Duodenal mucosa (tissue), 2 donors: ENCODE measurements around the gene TGM6.
"Not testable (repeated sequence)": the region's sequence is repeated elsewhere in the genome, so short reads cannot be mapped to it uniquely, and the experiment has no call there.

Experiments
- H3K27ac ChIP-seq: one replicate; pipeline ENCODE4 v1.7.0; 2013; ENCODE audit warnings: low read depth, low read length
- H3K27me3 ChIP-seq, 2 donors: one replicate each; pipeline ENCODE4 v1.7.0; 2013; ENCODE audit warnings: low read length in 2 of 2, control low read depth in 1 of 2; ENCODE audit not compliant: insufficient read depth in 2 of 2, control insufficient read depth in 1 of 2
- H3K36me3 ChIP-seq, 2 donors: one replicate each; pipeline ENCODE4 v1.7.0; 2013; ENCODE audit warnings: low read length in 2 of 2, control low read depth in 1 of 2; ENCODE audit not compliant: insufficient read depth in 2 of 2, control insufficient read depth in 1 of 2
- H3K4me1 ChIP-seq, 2 donors: one replicate each; pipeline ENCODE4 v1.7.0; 2013; ENCODE audit warnings: low read length in 2 of 2, control low read depth in 1 of 2; ENCODE audit not compliant: insufficient read depth in 2 of 2, control insufficient read depth in 1 of 2
- H3K4me3 ChIP-seq, 2 donors: one replicate each; pipeline ENCODE4 v1.7.0; 2013; ENCODE audit warnings: low read length in 2 of 2, low read depth in 1 of 2
- H3K9ac ChIP-seq, 2 donors: one replicate each; pipeline ENCODE4 v1.7.0; 2013; ENCODE audit warnings: low read length in 2 of 2, low read depth in 1 of 2
- H3K9me3 ChIP-seq, 2 donors: one replicate each; pipeline ENCODE4 v1.7.0; 2013; ENCODE audit warnings: low read length in 2 of 2, control low read depth in 1 of 2; ENCODE audit not compliant: control insufficient read depth in 1 of 2

Gene TGM6

GRCh38 chr20:2407355-2407754 lies 26.7 kb downstream of the TGM6 start:
- not testable (repeated sequence) for H3K4me1 ChIP-seq, H3K27me3 ChIP-seq, H3K9me3 ChIP-seq, H3K27ac ChIP-seq, H3K4me3 ChIP-seq, H3K9ac ChIP-seq, H3K36me3 ChIP-seq

- no peak overlapping the region for H3K27ac ChIP-seq
- H3K36me3 ChIP-seq: no peaks in the 10 kb centered on the region
- H3K4me1 ChIP-seq: no peaks in the 10 kb centered on the region
- H3K9ac ChIP-seq: no peak overlapping the region
- H3K27me3 ChIP-seq: no peaks in the 10 kb centered on the region
- peaks cover 0 to 3% of the 10 kb centered on the region in 2 donors for H3K9me3 ChIP-seq
- no peak overlapping the region for H3K4me3 ChIP-seq
These were observed 27.4 kb downstream of the TGM6 start for GRCh38 chr20:2408111-2408510.

- no peaks in the 10 kb centered on the region for H3K9me3 ChIP-seq
- H3K4me3 ChIP-seq: no peak overlapping the region
- H3K27me3 ChIP-seq: no peaks in the 10 kb centered on the region
- no peak overlapping the region for H3K27ac ChIP-seq
- no peak overlapping the region for H3K9ac ChIP-seq
- H3K4me1 ChIP-seq: no peaks in the 10 kb centered on the region
- no peaks in the 10 kb centered on the region for H3K36me3 ChIP-seq
These were observed 36.0 kb downstream of the TGM6 start for GRCh38 chr20:2416541-2417212.

GRCh38 chr20:2417213-2417541 lies 36.5 kb downstream of the TGM6 start:
- no peak overlapping the region for H3K27ac ChIP-seq
- no peaks in the 10 kb centered on the region for H3K9me3 ChIP-seq
- no peaks in the 10 kb centered on the region for H3K4me1 ChIP-seq
- no peaks in the 10 kb centered on the region for H3K27me3 ChIP-seq
- no peak overlapping the region for H3K4me3 ChIP-seq
- no peaks in the 10 kb centered on the region for H3K36me3 ChIP-seq
- H3K9ac ChIP-seq: no peak overlapping the region

GRCh38 chr20:2418388-2418787 lies 37.7 kb downstream of the TGM6 start:
- H3K27me3 ChIP-seq: no peaks in the 10 kb centered on the region
- H3K4me3 ChIP-seq: no peak overlapping the region
- no peak overlapping the region for H3K9ac ChIP-seq
- H3K27ac ChIP-seq: no peak overlapping the region
- no peaks in the 10 kb centered on the region for H3K9me3 ChIP-seq
- no peaks in the 10 kb centered on the region for H3K4me1 ChIP-seq
- no peaks in the 10 kb centered on the region for H3K36me3 ChIP-seq

GRCh38 chr20:2420510-2420909 lies 39.8 kb downstream of the TGM6 start:
- Histone ChIP-seq H3K27ac (no peak overlapping the region), H3K4me1 (no peaks in the 10 kb centered on the region), H3K36me3 (no peaks in the 10 kb centered on the region), H3K9me3 (no peaks in the 10 kb centered on the region), H3K4me3 (no peak overlapping the region), H3K9ac (no peak overlapping the region), H3K27me3 (no peaks in the 10 kb centered on the region)

- Histone ChIP-seq H3K9ac (no peak overlapping the region), H3K27me3 (no peaks in the 10 kb centered on the region), H3K9me3 (no peaks in the 10 kb centered on the region), H3K4me3 (no peak overlapping the region), H3K4me1 (no peaks in the 10 kb centered on the region), H3K36me3 (no peaks in the 10 kb centered on the region), H3K27ac (no peak overlapping the region)
These were observed 40.5 kb downstream of the TGM6 start for GRCh38 chr20:2421247-2421646.

- Histone ChIP-seq H3K36me3 (no peaks in the 10 kb centered on the region), H3K27ac (no peak overlapping the region), H3K9ac (no peak overlapping the region), H3K4me3 (no peak overlapping the region), H3K27me3 (peaks cover 0 to 2% of the 10 kb centered on the region in 2 donors), H3K4me1 (no peaks in the 10 kb centered on the region), H3K9me3 (no peaks in the 10 kb centered on the region)
These were observed 48.4 kb downstream of the TGM6 start for GRCh38 chr20:2429051-2429450.

GRCh38 chr20:2430538-2430937 lies 49.8 kb downstream of the TGM6 start:
- H3K9me3 ChIP-seq: no peaks in the 10 kb centered on the region
- no peak overlapping the region for H3K4me3 ChIP-seq
- peaks cover 0 to 2% of the 10 kb centered on the region in 2 donors for H3K27me3 ChIP-seq
- H3K9ac ChIP-seq: no peak overlapping the region
- no peaks in the 10 kb centered on the region for H3K36me3 ChIP-seq
- no peak overlapping the region for H3K27ac ChIP-seq
- H3K4me1 ChIP-seq: no peaks in the 10 kb centered on the region

- Histone ChIP-seq H3K36me3 (no peaks in the 10 kb centered on the region), H3K4me1 (no peaks in the 10 kb centered on the region), H3K27ac (no peak overlapping the region), H3K9ac (no peak overlapping the region), H3K4me3 (no peak overlapping the region), H3K27me3 (peaks cover 0 to 2% of the 10 kb centered on the region in 2 donors), H3K9me3 (no peaks in the 10 kb centered on the region)
These were observed 50.5 kb downstream of the TGM6 start for GRCh38 chr20:2431185-2431584.

GRCh38 chr20:2446845-2447244 lies 66.1 kb downstream of the TGM6 start:
- H3K27me3 ChIP-seq: no peaks in the 10 kb centered on the region
- H3K4me3 ChIP-seq: no peak overlapping the region
- H3K9me3 ChIP-seq: no peaks in the 10 kb centered on the region
- H3K4me1 ChIP-seq: no peaks in the 10 kb centered on the region
- no peaks in the 10 kb centered on the region for H3K36me3 ChIP-seq
- H3K9ac ChIP-seq: no peak overlapping the region
- no peak overlapping the region for H3K27ac ChIP-seq
